GM19351 (cell line): Measurements from ENCODE around the gene RPL18.
A peak's percentile ranks its signal among the peaks of the same experiment; 100 is the strongest.
"Not testable (repeated sequence)": the region's sequence is repeated elsewhere in the genome, so short reads cannot be mapped to it uniquely, and the experiment has no call there.

ENCODE experiments used
- ATAC-seq: cut with Tn5 transposase; IDR thresholded peaks from one replicate; pipeline ENCODE4 v1.9.1; 2021; ENCODE audit warnings: mild to moderate bottlenecking, moderate library complexity; ENCODE audit not compliant: unreplicated experiment

Gene RPL18

DNA sequence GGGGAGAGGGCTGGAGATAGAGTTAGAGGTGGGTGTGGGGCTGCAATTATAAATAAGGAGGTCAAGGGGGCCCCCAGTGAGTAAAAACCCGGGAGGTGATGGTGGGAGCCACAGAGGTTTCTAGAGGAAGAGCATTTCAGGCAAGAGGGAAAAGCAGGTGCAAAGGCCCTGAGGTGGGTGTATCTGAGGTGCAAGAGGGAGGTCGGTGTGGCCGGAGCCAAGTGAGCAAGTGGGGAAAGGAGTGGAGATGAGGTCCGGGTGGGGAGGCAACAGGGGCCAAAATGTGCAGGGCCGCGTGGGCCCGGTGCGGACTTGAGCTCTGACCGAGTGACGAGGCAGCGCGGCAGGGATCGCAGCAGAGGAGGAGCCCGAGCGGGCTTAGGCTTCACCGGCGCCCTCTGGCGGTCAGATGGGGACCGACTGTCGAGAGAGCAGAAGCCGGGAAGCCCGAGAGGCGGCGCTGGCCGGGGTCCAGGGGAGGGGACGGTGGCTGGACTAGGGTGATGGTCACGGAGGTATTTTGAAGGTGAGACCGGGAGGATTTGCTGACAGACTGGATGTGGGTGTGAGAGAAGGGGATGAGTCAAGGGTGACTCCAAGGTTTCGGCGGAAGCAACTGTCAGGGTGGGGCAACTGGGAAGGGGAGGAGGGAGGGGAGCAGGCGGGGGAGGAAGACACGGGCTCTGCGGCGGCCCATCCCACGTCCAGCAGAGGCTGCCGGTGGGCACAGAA, 30.1 kb downstream of the RPL18 start:
- ATAC-seq, result peak; percentile 50

DNA sequence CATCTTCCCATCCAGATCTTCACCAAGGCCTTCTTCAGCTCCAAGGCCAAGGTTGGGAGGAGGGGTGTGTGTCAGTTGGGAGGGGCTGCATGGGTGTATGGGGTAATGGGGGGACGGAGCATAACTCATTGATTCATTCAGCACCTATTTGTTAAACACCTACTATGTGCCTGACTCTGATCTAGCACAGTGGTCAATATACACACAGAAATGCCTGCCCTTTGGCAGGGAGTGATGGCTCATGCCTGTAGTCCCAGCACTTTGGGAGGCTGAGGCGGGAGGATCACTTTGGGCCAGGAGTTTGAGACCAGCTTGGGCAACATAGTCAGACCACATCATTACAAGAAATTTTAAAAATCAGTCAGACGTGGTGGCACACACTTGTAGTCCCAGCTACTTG, 31.6 kb downstream of the RPL18 start:
- ATAC-seq, result no peak

DNA sequence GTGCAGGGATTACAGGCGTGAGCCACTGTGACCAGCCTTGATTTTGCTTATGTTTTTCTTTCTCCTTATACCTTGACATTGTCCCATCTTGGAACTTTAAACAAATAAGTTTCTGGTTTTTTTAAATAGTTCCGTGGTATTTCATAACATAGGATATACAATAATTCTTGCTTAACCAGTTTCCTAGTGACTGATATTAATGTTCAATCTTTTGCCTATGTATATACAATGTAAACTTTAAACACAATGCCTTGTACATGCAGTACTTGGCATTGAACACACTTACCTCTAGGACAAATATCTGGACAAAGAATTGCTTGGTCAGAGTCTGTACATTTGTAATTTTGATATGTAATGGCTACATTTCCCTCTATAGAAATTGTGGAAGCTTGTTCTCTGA, 36.8 kb downstream of the RPL18 start:
- ATAC-seq, result no peak

DNA sequence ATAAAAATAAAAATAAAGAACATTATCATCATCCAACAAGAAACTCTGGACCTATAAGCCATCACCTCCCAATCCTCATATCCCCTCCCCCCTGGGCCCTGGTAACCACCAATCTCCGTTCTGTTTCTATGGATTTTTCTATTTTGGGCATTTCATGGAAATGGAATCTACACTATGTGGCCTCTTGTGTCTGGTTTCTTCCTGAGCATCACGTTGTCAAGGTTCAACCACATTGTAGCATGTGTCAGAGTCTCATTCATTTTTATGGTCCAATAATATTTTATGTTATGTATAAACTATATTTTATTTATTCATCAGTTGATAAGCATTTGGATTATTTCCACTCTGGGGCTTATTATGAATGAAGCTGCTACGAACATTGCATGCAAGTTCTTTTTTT, 40.1 kb downstream of the RPL18 start:
- no peak for ATAC-seq

DNA sequence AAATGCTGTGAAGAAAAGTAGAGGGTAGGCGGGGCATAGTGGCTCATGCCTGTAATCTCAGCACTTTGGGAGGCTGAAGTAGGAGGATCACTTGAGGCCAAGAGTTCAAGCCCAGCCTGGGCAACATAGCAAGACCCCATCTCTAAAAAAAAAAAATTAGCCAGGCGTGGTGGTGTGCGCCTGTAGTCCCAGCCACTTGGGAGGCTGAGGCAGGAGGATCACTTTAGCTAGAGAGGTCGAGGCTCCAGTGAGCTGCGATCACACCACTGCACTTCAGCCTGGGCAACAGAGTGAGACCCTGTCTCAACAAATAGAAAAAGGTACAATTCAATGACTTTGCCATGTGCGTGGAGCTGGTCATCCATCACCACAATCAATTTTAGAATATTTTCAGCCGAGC, 41.1 kb downstream of the RPL18 start:
- ATAC-seq, result not testable (repeated sequence)

DNA sequence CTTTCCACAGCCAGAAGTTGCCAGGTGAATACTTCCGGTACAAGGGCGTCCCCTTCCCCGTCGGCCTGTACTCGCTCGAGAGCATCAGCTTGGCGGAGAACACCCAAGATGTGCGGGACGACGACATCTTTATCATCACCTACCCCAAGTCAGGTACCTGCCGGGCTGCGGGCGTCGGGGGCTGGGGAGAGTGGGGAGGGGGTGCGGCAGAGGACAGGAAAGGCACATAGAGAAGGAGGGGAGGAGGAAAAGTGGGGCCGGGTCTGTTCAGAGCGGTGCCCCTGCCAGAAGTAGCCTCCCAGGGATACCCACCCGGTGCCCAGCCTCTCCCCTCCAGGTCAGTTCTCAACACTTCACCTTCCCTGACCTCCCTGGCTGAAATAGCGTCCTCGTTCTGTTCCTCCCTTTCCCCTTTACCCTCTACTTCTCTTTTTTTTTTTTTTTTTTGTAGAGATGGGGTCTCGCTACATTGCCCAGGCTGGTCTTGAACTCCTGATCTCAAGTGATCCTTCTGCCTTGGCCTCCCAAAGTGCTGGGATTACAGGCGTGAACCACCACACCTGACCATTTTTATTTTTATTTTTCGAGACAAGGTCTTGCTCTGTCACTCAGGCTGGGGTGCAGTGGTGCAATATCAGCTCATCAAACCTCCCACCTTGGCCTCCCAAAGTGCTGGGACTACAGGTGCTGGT, 42.9 kb downstream of the RPL18 start:
- no peak for ATAC-seq

DNA sequence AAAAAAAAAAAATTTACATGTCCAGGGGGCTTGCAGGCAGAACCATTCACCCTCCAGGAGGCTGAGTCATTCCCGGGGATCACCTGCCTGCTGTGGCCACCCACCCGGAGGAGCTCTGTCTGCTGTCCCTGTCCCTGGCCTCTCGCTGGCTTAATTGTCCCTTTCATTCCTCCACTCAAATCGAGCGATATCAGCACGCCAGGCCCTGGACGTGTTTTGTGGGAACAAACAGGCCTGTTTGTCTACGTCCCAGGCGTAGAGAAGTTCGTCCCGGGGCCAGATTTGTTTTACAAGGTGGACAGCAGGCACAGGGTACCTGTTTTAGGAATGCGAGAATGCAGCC, 45.8 kb downstream of the RPL18 start:
- ATAC-seq, result no peak

DNA sequence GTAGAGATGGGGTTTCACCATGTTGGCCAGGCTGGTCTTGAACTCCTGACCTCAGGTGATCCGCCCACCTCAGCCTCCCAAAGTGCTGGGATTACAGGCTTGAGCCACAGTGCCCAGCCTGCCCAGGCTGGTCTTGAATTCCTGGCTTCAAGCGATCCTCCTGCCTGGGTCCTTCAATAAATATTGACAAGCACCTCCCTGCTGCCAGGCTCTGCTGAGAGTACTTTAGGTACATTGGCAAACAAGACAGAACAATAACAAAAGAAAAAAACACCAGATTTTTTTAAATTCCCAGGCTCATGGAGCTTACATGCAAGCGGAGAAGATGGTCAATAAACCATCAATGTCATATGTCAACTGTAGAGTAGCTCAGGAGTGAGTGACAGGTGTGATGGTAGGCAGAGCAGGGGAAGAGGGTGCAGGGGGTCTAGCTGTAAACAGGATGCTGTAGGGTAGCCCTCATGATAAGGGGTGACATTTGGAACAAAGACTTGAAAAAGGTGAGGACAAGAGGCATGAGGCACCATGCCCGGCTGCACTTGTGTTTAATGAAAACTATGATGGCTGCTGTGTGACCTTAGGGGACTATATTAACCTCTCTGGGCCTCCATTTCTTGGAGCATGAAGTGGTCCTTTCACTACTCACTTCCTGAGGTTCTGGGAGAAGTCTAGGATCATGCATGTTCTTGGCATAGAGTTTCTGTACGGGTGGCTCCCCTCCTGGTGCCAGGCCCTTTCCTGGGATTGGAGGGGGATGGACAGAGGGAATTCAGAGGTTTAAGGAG, 47.4 kb downstream of the RPL18 start:
- ATAC-seq, result no peak

DNA sequence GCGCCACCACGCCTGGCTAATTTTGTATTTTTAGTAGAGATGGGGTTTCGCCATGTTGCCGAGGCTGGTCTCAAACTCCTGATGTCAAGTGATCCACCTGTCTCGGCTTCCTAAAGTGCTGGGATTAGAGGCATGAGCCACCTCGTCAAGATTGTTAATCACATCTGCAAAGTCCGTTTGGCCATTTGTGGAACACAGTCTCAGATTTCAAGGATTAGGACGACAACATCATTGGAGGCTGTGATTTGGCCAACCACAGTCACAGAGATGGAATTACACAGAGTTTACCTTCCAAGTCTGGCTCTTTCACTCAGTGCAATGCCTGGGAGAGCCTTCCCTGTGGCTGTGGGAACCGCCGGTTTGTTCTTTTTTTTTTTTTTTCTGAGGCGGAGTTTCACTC, 49.2 kb downstream of the RPL18 start:
- ATAC-seq, result no peak

DNA sequence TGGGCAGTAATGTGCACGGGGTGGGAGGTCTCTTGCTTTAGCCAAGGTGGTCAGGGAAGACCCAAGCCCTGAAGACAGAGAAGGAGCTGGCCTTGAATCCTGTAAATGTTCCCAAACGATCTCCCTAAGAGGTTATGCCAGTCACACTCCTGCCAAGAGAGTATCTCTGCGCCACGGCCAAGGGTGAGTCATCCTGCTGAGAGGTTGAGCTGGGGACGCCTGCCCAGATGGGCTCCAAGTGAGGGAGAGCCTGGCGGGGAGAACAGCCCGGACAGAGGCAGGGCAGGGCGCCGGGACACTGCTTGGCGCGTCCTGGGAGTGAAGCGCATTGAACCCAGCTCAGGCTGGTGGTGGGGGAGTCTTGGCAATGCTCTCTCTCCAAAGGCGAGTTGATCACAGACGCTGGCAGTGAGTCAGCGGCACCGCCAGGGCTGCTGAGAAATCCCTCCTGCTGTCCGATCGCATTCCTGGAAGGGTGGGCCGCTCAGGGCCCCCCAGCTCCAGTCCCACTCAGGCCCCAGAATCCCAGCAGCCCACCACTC, 50.6 kb downstream of the RPL18 start:
- ATAC-seq, result no peak
